ENCODE results near the gene ALDH3B2. TPM values are rescaled to one million over a fixed set of nuclear protein-coding genes. Genes with fewer than 3 reads are reported as not detected.
"Not testable (repeated sequence)": the region's sequence is repeated elsewhere in the genome, so short reads cannot be mapped to it uniquely, and the experiment has no call there.

Gene ALDH3B2
- total RNA-seq, 1 experiment from 2014 or later: not detected

DNA sequence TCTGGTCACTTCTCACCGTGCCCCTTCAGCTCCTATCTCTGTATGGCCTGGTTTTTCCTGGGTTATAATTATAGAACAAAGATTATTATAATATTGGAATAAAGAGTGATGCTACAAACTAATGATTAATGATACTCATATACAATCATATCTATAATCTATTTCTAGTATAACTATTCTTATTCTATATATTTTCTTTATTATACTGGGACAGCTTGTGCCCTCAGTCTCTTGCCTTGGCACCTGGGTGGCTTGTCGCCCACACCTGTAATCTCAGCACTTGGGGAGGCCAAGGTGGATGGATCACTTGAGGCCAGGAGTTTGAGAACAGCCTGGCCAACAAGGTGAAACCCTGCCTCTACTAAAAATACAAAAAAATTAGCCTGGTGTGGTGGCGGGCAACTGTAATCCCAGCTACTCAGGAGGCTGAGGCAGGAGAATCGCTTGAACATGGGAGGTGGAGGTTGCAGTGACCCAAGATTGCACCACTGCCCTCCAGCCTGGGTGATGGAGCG lies 14.7 kb downstream of the ALDH3B2 start:
- not testable (repeated sequence) for H2BK20ac ChIP-seq (ENCODE audit: low read depth, low read length, poor library complexity, severe bottlenecking); H3K4ac ChIP-seq (ENCODE audit: low read depth, low read length); H3K56ac ChIP-seq (ENCODE audit: insufficient read length, low read depth, low read length); H2BK5ac ChIP-seq (ENCODE audit: insufficient read length, low read length); H2BK15ac ChIP-seq (ENCODE audit: low read depth, low read length); H3K79me1 ChIP-seq (ENCODE audit: insufficient read depth, low read depth, low read length, poor library complexity, severe bottlenecking); H3T11ph ChIP-seq (ENCODE audit: low read length); H3K23ac ChIP-seq (ENCODE audit: insufficient read length, low read depth, low read length); H3K4me3 Mint-ChIP-seq; H3K27me3 ChIP-seq (ENCODE audit: insufficient read depth, low read length); DNase-seq; H3K4me1 Mint-ChIP-seq; H2BK12ac ChIP-seq (ENCODE audit: insufficient read length, low read depth, low read length); H3K4me2 ChIP-seq (ENCODE audit: insufficient read depth, insufficient read length, low read length); H4K5ac ChIP-seq (ENCODE audit: insufficient read length, low read depth, low read length); H2AK5ac ChIP-seq (ENCODE audit: insufficient read length, low read length); H3K9ac ChIP-seq (ENCODE audit: extremely low read depth, insufficient read length, low read length); H3K23me2 ChIP-seq (ENCODE audit: insufficient read length, low read depth, low read length, poor library complexity, severe bottlenecking); H3K27ac Mint-ChIP-seq; H4K8ac ChIP-seq (replicated peaks; ENCODE audit: insufficient read length, low read depth, low read length); H3K79me2 ChIP-seq (ENCODE audit: insufficient read depth, low read length); H2AFZ ChIP-seq (ENCODE audit: low read length); H3K27ac ChIP-seq (ENCODE audit: insufficient read length, low read depth, low read length); H4K20me1 ChIP-seq (ENCODE audit: control insufficient read depth, insufficient read depth, insufficient read length); H3K14ac ChIP-seq (ENCODE audit: insufficient read depth, low read length); H3K18ac ChIP-seq (ENCODE audit: insufficient read length, low read depth, low read length); H2BK120ac ChIP-seq (ENCODE audit: low read depth, low read length, poor library complexity, severe bottlenecking); H3K4me1 ChIP-seq (ENCODE audit: insufficient read depth, low read length); H4K91ac ChIP-seq (ENCODE audit: insufficient read length, low read depth, low read length)
- peaks cover 16% of the 10 kb centered on the region for H3K9me3 ChIP-seq (ENCODE audit: control insufficient read depth, low read depth, low read length)
- peaks cover 10% of the 10 kb centered on the region for H3K27me3 Mint-ChIP-seq (ENCODE audit: low read depth)
- peaks cover 25 to 27% of the 10 kb centered on the region in 2 experiments for H3K9me3 Mint-ChIP-seq
- WGBS (ENCODE audit: extremely low coverage, insufficient read length, low lambda C conversion rate): no CpG with 5 or more reads among the region's 5 CpGs
- TF ChIP-seq, protein P1, sequence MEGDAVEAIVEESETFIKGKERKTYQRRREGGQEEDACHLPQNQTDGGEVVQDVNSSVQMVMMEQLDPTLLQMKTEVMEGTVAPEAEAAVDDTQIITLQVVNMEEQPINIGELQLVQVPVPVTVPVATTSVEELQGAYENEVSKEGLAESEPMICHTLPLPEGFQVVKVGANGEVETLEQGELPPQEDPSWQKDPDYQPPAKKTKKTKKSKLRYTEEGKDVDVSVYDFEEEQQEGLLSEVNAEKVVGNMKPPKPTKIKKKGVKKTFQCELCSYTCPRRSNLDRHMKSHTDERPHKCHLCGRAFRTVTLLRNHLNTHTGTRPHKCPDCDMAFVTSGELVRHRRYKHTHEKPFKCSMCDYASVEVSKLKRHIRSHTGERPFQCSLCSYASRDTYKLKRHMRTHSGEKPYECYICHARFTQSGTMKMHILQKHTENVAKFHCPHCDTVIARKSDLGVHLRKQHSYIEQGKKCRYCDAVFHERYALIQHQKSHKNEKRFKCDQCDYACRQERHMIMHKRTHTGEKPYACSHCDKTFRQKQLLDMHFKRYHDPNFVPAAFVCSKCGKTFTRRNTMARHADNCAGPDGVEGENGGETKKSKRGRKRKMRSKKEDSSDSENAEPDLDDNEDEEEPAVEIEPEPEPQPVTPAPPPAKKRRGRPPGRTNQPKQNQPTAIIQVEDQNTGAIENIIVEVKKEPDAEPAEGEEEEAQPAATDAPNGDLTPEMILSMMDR (conservative IDR thresholded peaks at IDR 0.05): peak; percentile 32; the same call in 1 of the 3 replicates
- peaks cover 0 to 16% (median 6%) of the 10 kb centered on the region in 3 experiments; a peak in 3 of 7 replicates for H3K36me3 Mint-ChIP-seq (ENCODE audit: insufficient read depth in 1 of 3, low read depth in 3 of 3)
